Fibroblast of peridontal ligament (primary cell): ENCODE measurements around the gene WRAP53.

Experiments
- DNase-seq: peaks from one replicate; pipeline ENCODE4 v3.0.0-alpha.2; 2010; ENCODE audit errors: extremely low read depth

WRAP53 gene

GRCh38 chr17:7709031-7709430, 20.8 kb downstream of the WRAP53 start:
- no peak for DNase-seq

GRCh38 chr17:7710301-7710700, 22.0 kb downstream of the WRAP53 start:
- no peak for DNase-seq

GRCh38 chr17:7711051-7711755, 22.9 kb downstream of the WRAP53 start:
- no peak for DNase-seq

- no peak for DNase-seq
These were observed 24.0 kb downstream of the WRAP53 start for GRCh38 chr17:7712111-7712771.

GRCh38 chr17:7713782-7714181, 25.5 kb downstream of the WRAP53 start:
- DNase-seq = no peak

- DNase-seq = no peak
These were observed 26.7 kb downstream of the WRAP53 start for GRCh38 chr17:7714721-7715594.

GRCh38 chr17:7715936-7716886, 27.9 kb downstream of the WRAP53 start:
- no peak for DNase-seq

- peak; percentile 88 for DNase-seq
These were observed 28.9 kb downstream of the WRAP53 start, which contains the start of gene DNAH2 for GRCh38 chr17:7716901-7717755. DNAH2 (plus strand) TSS chr17:7717744; CDS start chr17:7719735, 1,991 bp downstream.

- DNase-seq = peak; percentile 48
These were observed 29.6 kb downstream of the WRAP53 start for GRCh38 chr17:7717756-7718350.

- DNase-seq = no peak
These were observed 31.4 kb downstream of the WRAP53 start for GRCh38 chr17:7719661-7720060.

GRCh38 chr17:7720125-7720524, 31.8 kb downstream of the WRAP53 start:
- DNase-seq = no peak

- no peak for DNase-seq
These were observed 33.3 kb downstream of the WRAP53 start for GRCh38 chr17:7721612-7722011.

GRCh38 chr17:7727886-7728285, 39.6 kb downstream of the WRAP53 start:
- DNase-seq = no peak

- DNase-seq = no peak
These were observed 41.5 kb downstream of the WRAP53 start for GRCh38 chr17:7729816-7730215.

- DNase-seq = no peak
These were observed 44.8 kb downstream of the WRAP53 start for GRCh38 chr17:7732981-7733539.

GRCh38 chr17:7737601-7738000, 49.3 kb downstream of the WRAP53 start:
- DNase-seq = no peak

- DNase-seq = no peak
These were observed 51.5 kb downstream of the WRAP53 start for GRCh38 chr17:7739746-7740145.

- DNase-seq = no peak
These were observed 52.3 kb downstream of the WRAP53 start for GRCh38 chr17:7740481-7741001.

GRCh38 chr17:7742729-7743128, 54.5 kb downstream of the WRAP53 start:
- DNase-seq = no peak
